Measurements from ENCODE around the gene ZNF354B.

DNA sequence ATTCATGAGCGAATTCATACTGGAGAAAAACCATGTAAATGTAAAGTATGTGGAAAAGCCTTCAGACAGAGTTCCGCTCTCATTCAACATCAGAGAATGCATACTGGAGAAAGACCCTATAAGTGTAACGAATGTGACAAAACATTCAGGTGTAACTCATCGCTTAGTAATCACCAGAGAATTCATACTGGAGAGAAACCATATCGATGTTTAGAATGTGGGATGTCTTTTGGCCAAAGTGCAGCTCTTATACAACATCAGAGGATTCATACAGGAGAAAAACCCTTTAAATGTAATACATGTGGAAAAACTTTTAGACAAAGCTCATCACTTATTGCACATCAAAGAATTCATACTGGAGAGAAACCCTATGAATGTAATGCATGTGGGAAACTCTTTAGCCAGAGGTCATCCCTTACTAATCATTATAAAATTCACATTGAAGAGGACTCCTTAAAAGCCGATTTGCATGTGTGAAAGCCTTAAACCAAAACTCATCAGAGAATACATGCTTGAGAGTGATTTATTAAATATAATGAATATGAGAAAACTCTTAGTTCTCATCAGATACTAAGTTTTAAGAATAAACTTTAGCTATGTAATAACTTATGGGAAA is 24.2 kb downstream of the ZNF354B start:
- TF ChIP-seq CTCF (IDR thresholded peaks at IDR 0.05) (no peak), POLR2A (IDR thresholded peaks at IDR 0.05) (no peak)

Data from testis (tissue), 2 donors.